Measurements from ENCODE around the gene MXI1.

- TF ChIP-seq POLR2A (IDR thresholded peaks at IDR 0.05): no peak
- TF ChIP-seq, protein P1, sequence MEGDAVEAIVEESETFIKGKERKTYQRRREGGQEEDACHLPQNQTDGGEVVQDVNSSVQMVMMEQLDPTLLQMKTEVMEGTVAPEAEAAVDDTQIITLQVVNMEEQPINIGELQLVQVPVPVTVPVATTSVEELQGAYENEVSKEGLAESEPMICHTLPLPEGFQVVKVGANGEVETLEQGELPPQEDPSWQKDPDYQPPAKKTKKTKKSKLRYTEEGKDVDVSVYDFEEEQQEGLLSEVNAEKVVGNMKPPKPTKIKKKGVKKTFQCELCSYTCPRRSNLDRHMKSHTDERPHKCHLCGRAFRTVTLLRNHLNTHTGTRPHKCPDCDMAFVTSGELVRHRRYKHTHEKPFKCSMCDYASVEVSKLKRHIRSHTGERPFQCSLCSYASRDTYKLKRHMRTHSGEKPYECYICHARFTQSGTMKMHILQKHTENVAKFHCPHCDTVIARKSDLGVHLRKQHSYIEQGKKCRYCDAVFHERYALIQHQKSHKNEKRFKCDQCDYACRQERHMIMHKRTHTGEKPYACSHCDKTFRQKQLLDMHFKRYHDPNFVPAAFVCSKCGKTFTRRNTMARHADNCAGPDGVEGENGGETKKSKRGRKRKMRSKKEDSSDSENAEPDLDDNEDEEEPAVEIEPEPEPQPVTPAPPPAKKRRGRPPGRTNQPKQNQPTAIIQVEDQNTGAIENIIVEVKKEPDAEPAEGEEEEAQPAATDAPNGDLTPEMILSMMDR (IDR thresholded peaks at IDR 0.05): no peak
These were observed 35.1 kb downstream of the MXI1 start for GRCh38 chr10:110242511-110242910.
